ENCODE results near the gene KCNK4. TPM values are rescaled to one million over a fixed set of nuclear protein-coding genes. Genes with fewer than 3 reads are reported as not detected.

Gene KCNK4
- total and polyA plus RNA-seq, 11 donors = not detected

DNA sequence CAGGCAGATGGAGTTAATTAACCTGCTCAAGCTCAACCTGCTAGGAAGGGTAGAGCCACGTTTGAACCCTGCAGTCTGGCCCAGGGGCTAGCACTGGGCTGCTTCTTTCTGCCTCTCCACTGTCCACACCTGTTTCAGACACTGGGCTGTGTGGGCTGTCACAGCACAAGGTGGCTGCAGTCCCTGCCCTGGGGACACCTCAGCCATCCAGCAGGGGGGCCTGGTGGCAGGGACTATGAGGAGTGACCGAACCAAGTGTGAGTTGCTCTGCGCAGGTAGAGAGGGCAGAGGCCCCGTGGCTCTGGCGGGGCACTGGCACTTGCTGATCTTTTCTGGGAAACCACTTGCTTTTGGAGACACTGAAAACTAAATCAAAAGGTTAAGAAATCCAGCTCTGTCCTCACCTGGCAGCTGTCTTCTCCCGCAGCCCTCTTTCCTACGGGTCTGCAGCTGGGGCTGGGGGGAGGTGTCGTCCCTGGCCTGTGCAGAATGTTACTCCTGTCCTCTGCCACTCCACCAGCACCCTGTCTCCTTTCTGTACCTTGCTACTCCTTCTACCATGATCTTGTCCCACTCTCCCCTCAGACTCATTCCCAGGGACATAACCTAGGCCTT, 12.4 kb upstream of the KCNK4 start:
- intact Hi-C loops (cut with DNase I) = no loop called here
- Histone ChIP-seq H3K9me3 (no peaks in the 10 kb centered on the region), H3K27ac (no peak overlapping the region), H3K27me3 (no peaks in the 10 kb centered on the region), H3K4me3 (no peak overlapping the region), H3K4me1 (peaks cover 0 to 27% (median 12%) of the 10 kb centered on the region in 12 donors), H3K36me3 (peaks cover 0 to 57% (median 41%) of the 10 kb centered on the region in 9 donors)
- ATAC-seq = no peak
- no peak for DNase-seq
- no peak for TF ChIP-seq POLR2A (IDR thresholded peaks at IDR 0.05)
- TF ChIP-seq, protein P1, sequence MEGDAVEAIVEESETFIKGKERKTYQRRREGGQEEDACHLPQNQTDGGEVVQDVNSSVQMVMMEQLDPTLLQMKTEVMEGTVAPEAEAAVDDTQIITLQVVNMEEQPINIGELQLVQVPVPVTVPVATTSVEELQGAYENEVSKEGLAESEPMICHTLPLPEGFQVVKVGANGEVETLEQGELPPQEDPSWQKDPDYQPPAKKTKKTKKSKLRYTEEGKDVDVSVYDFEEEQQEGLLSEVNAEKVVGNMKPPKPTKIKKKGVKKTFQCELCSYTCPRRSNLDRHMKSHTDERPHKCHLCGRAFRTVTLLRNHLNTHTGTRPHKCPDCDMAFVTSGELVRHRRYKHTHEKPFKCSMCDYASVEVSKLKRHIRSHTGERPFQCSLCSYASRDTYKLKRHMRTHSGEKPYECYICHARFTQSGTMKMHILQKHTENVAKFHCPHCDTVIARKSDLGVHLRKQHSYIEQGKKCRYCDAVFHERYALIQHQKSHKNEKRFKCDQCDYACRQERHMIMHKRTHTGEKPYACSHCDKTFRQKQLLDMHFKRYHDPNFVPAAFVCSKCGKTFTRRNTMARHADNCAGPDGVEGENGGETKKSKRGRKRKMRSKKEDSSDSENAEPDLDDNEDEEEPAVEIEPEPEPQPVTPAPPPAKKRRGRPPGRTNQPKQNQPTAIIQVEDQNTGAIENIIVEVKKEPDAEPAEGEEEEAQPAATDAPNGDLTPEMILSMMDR (IDR thresholded peaks at IDR 0.05) = no peak
- WGBS, 4 donors = 79 to 86% (median 85%) methylated on average over 8 of the region's 8 CpGs

GRCh38 chr11:64281957-64282770, 8.9 kb upstream of the KCNK4 start:
- TF ChIP-seq, protein P1 (IDR thresholded peaks at IDR 0.05) = no peak
- no peak for TF ChIP-seq POLR2A (IDR thresholded peaks at IDR 0.05)
- no peak overlapping the region for H3K4me3 ChIP-seq
- peaks cover 4 to 47% (median 24%) of the 10 kb centered on the region in 12 donors for H3K4me1 ChIP-seq
- whole genome bisulfite sequencing, 4 donors = 93 to 97% (median 96%) methylated on average over 22 of the region's 22 CpGs
- no peaks in the 10 kb centered on the region for H3K9me3 ChIP-seq
- H3K27me3 ChIP-seq = no peaks in the 10 kb centered on the region
- intact Hi-C loops (cut with DNase I) = no loop called here
- no peak for DNase-seq
- ATAC-seq = no peak
- peaks cover 0 to 40% (median 21%) of the 10 kb centered on the region in 9 donors for H3K36me3 ChIP-seq
- peak overlapping the region in 2 of 12 donors; percentile 49 to 55 for H3K27ac ChIP-seq

- Histone ChIP-seq H3K27me3 (no peaks in the 10 kb centered on the region), H3K27ac (peak overlapping the region in 3 of 12 donors; percentile 32 to 99 (median 99)), H3K4me1 (peaks cover 4 to 47% (median 24%) of the 10 kb centered on the region in 12 donors), H3K4me3 (peak overlapping the region in 5 of 12 donors; percentile 73 to 96 (median 80)), H3K36me3 (peaks cover 0 to 31% (median 12%) of the 10 kb centered on the region in 9 donors), H3K9me3 (no peaks in the 10 kb centered on the region)
- TF ChIP-seq POLR2A (IDR thresholded peaks at IDR 0.05) = no peak
- TF ChIP-seq, protein P1 (IDR thresholded peaks at IDR 0.05) = no peak
- DNase-seq = no peak
- intact Hi-C loops (cut with DNase I) = no loop called here
- WGBS, 4 donors = 92 to 97% (median 95%) methylated on average over 3 of the region's 3 CpGs
- no peak for ATAC-seq
Observed at GRCh38 chr11:64283092-64283491, 8.0 kb upstream of the KCNK4 start.
